GM20431 (cell line): Measurements from ENCODE around the gene ARHGAP42.
"Not testable (repeated sequence)": the region's sequence is repeated elsewhere in the genome, so short reads cannot be mapped to it uniquely, and the experiment has no call there.

ENCODE experiments used
- in situ Hi-C: fragments of 300-500 bp; cut with MseI, MboI; formaldehyde crosslinking; loops from one replicate; pipeline ENCODE4 v1.15.0; 2020; ENCODE audit warnings: low sequenced_read_pairs; ENCODE audit not compliant: unreplicated experiment

Gene ARHGAP42, protein sequence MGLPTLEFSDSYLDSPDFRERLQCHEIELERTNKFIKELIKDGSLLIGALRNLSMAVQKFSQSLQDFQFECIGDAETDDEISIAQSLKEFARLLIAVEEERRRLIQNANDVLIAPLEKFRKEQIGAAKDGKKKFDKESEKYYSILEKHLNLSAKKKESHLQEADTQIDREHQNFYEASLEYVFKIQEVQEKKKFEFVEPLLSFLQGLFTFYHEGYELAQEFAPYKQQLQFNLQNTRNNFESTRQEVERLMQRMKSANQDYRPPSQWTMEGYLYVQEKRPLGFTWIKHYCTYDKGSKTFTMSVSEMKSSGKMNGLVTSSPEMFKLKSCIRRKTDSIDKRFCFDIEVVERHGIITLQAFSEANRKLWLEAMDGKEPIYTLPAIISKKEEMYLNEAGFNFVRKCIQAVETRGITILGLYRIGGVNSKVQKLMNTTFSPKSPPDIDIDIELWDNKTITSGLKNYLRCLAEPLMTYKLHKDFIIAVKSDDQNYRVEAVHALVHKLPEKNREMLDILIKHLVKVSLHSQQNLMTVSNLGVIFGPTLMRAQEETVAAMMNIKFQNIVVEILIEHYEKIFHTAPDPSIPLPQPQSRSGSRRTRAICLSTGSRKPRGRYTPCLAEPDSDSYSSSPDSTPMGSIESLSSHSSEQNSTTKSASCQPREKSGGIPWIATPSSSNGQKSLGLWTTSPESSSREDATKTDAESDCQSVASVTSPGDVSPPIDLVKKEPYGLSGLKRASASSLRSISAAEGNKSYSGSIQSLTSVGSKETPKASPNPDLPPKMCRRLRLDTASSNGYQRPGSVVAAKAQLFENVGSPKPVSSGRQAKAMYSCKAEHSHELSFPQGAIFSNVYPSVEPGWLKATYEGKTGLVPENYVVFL

GRCh38 chr11:100687054-100687629, at the start of gene ARHGAP42:
Gene ARHGAP42, plus strand, starts transcription at chr11:100687288. Its CDS starts 391 bp downstream, at chr11:100687679.
- in situ Hi-C loops, result no loop called here

GRCh38 chr11:100637706-100638105, 49.4 kb upstream of the ARHGAP42 start:
- in situ Hi-C loops, result no loop called here

DNA sequence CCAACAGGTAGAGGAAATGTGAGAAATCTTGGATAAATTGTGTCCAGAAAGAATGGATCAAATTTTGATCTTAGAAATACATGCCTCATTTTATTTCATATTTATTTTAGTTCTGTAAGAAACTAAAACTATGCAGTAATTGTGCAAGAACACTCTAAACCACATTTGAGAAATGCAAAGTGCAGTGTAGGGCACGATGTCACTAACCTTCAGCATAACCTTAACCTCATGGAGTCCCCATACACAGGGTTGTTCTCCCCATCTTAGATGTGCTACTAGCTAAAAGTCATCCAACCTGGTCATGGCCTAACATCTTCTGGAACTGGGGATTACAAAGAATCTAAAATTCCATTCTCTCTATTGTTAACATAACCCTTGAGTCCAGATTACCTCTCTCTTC, 48.4 kb upstream of the ARHGAP42 start:
- in situ Hi-C loops, result no loop called here

- in situ Hi-C loops, result no loop called here
These were observed 47.9 kb upstream of the ARHGAP42 start for GRCh38 chr11:100639140-100639539.

DNA sequence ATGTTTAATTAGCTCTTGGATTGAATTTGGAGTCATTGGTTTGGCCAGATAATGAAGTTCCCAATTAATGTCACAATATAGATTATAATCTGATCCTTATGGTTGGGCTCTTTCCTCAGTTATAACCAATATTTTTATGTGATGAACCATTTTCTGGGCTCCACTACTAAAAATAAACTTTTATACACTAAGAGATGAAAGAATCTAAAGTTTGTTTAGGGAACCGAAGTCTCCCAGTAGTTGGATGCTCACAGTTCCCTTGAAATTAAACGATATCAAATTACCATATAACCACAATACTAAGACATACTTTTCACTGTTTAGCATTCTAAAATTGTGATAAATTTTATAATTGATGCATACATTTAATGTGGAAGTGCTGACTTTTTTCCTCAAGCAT, 47.0 kb upstream of the ARHGAP42 start:
- in situ Hi-C loops, result no loop called here

DNA sequence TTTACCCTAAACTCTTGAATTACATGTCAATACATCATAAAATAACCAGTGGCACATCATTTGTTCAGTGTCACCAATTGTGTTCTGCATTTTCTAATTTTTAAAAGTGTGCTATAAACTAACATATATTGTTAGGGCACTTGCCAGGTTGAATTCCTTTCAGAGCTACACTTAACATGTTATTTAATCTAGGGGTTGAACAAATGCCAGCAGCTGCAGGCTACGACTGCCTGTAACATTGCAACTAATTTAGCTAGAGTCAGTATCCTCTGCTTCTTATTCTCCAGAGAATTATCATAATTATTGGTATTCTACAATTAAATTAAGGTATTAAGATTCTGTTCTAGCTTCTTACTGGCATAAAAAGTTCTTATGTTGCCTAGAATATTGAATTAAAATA, 46.4 kb upstream of the ARHGAP42 start:
- in situ Hi-C loops, result no loop called here

DNA sequence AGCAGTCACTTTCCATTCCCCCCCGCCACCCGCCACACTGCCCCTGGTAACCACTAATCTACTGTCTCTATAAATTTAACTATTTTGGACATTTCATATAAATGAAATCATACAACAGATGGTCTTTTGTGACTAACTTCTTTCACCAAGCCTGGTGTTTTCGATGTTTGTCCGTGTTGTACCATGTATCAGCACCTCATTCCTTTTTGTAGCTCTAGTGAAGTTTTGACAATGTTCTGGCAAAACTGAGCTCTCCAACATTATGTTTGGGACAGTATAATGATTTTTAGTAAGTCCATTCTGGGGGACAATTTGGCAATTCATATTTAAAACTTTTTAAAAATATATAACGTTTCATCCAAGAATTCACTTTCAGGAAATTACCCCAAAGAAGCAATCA, 45.6 kb upstream of the ARHGAP42 start:
- in situ Hi-C loops, result no loop called here

DNA sequence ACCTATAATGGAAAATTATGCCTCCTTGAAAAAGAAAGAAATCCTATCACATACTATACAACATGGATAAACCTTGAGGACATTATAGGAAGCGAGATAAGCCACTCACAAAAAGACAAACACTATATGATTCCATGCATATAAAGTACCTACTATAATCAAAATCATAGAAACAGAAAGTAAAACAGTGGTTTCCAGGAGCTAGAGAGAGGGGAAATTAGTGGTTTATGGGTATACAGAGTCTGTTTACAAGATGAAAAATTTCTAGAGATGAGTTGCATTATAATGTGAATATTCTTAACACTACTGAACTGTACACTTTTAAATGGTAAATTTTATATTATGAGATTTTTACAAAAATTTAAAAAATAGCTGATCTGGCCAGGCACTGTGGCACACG, 40.5 kb upstream of the ARHGAP42 start:
- in situ Hi-C loops, result no loop called here

DNA sequence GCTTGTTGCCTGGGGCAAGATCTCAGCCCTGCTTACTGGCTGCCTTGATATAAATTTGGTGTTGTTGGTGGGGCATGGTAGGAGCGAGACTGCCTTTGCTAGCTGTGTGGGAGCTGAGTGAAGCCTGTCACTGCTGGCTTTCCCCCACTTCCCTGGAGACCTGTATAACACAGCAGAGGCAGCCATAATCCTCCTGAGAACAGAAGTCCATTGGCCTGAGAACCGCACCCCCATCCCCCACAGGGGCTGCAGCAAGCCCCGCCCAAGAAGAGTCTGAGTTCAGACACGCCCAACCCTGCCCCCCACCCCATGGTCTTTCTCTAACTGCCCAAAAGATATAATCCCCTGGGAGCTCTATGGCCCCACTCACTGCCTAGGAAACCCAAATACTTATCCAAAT, 39.2 kb upstream of the ARHGAP42 start:
- in situ Hi-C loops, result no loop called here

DNA sequence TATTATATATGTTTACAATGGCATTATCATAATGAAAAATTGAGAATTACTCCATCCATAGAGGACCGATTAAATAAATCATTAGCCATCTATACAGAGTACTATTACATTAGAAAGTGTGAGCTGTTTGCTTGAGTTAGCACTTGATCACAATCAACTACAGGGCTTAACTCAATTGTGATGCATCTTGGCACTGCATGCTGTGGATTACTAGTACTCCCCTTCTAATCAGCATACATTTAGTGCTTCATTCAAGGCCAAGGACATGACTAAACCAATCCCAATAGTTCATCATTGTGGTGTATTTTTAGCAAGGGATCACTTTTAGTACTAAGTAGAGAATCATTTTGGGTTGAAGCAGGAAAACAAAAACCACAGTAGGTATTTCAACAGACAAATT, 23.5 kb upstream of the ARHGAP42 start:
- in situ Hi-C loops, result no loop called here

- in situ Hi-C loops, result no loop called here
These were observed 23.1 kb upstream of the ARHGAP42 start for GRCh38 chr11:100663996-100664395.

- in situ Hi-C loops, result not testable (repeated sequence)
These were observed 20.3 kb upstream of the ARHGAP42 start for GRCh38 chr11:100666816-100667215.

DNA sequence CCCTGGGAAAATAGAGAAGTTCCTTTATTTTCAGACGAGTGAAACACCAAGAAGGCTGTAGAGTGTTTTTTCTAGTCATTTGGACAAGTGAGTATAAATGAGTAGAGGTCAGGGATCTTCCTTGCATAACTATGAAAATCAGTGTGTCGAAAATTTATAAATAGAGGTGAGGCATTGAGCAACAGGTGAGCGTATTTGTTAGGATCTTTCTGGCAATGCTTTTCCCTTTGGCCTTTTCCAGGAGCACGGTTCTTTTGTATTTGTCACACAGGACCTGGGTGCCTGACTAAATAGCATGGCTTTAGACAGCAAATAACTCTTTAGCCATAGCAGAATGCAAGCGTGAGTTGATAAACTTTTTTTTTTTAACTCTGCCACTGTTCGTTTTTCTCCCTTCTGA, 19.6 kb upstream of the ARHGAP42 start:
- in situ Hi-C loops, result no loop called here

DNA sequence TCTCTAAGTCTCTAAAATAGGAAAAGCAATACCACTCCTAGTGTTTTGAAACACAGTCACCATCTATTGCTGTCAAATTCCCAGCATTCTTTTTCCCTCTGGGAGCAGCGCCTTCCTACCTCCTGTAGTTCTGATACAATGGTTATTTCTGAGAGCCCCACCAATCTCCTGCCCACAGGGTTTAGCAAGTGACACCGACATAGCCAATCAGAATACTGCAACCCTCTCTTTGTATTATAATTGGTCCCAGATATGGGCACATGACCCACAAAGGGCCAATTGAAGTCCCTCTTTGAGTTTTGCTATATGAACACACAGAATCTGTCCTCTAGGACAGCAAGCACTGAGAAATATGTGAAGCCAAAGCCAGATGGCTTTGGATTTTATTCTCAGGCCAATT, 16.9 kb upstream of the ARHGAP42 start:
- in situ Hi-C loops, result no loop called here

DNA sequence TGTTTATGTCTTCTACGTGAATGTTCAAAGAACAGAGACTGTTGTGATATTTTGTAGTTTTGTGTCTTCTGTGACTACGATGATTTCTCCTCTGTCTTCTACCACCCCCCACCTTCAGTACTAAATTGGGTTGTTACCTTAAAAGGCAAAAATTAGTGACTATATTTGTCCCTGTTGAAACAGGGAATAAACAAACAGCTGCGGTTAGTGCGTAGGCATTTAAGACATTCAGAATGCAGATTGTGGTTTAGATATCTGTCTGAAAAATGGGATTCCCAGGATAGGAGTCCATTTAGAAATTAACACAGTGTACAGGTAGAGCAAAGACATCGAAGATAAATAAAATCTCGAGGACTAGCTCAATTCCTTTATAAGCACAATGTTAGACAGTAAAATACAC, 15.6 kb upstream of the ARHGAP42 start:
- in situ Hi-C loops, result no loop called here

DNA sequence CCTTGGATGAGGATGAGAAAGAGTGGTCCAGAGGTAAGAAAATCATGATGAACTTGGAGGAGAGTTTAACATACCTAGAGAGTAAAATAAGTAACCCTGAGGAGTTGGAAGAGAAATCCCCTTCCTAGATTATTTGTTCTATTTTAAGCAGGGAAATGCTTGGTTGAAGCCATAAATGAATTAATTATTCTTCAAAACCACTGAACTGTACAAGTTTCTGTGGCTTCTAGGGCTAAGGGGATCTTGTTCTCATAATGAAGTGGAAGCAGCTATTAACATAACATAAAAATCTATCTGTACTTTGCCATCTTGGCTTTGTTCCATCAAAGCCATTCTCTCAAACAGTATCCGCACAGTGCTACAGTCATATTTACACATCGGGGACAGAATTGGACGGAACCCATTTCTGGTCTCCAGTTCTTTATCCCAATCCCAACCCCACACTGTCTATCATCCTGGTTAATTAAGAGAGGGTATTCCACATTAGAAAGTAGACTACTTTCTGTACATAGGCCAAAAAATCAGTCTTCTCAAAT, 14.5 kb upstream of the ARHGAP42 start:
- in situ Hi-C loops, result no loop called here

DNA sequence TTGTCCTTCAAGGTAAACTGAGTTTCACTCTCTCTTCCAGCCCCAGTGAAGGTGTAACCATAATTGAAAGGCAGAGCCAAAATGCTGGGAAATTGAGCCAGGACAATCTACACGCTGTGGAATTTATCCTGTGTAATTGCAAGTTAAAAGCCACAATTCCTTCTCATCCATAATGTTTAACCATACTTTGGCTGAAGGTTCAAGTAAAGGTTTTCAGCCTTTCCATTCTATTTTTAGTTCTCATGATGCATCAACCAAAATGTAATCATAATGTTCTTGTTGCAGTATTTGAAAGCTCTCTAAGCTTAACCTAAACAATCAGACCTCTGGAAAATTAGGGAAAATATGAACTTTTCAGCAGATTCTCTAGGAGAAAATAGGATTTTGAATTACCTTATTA, 14.0 kb upstream of the ARHGAP42 start:
- in situ Hi-C loops, result no loop called here

DNA sequence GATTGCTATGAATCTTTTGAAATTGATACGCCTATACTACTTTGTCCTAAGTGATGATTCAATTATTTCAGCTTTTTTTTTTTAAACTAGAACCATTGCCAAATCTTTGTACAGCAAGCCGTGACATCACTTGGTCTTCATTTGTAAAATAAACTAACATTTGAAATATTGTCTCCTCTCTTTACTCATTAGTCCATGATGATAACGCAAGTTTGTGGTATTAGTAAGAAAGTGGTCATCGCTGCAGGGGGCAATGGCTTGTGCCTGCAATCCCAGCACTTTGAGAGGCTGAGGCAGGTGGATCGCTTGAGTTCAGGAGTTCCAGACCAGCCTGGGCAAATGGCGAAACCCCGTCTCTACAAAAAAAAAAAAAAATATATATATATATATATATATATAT, 12.9 kb upstream of the ARHGAP42 start:
- in situ Hi-C loops, result no loop called here

DNA sequence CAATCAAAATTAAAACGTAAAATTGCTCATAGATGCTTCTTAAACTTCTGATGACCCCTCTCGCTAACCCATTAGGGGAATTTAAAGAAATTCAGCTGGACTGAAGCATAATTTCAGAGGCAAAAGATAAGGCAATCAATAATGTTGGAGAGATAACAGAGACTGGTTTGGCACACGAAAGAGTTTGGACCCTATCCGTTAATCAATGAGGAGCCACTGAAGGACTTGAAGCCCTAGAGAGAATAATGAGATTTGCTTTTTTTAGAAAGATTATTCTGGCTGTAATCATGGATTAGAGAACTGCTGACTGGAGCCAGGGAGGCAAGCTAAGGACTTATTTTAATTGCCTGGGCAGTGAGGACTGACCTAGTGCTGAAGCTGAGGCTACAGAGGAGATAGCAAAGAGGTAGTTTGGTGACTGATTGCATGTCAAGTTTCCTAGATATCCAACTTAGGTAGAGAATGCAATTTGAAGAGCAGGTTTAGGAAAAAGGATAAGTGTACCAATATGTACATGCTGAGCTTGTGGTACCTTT, 11.9 kb upstream of the ARHGAP42 start:
- in situ Hi-C loops, result no loop called here

- in situ Hi-C loops, result no loop called here
These were observed 10.2 kb upstream of the ARHGAP42 start for GRCh38 chr11:100676901-100677300.
